H9 (cell line): Measurements from ENCODE around the gene ZNF618. TPM values are rescaled to one million over a fixed set of nuclear protein-coding genes. Genes with fewer than 3 reads are reported as not detected.

Experiments
- DNase-seq: peaks from one replicate; pipeline ENCODE4 v3.0.0-alpha.2; 2017
- H2AFZ ChIP-seq: one replicate; pipeline ENCODE4 v1.6.1; 2013; ENCODE audit warnings: mild to moderate bottlenecking, low read length, control low read depth, moderate library complexity
- H2AK5ac ChIP-seq: 2 replicates; pipeline ENCODE4 v1.6.1; 2013; ENCODE audit warnings: low read length, control low read depth, mixed read lengths; ENCODE audit not compliant: insufficient read length
- H2BK120ac ChIP-seq: one replicate; pipeline ENCODE4 v1.6.1; 2013; ENCODE audit warnings: low read depth, mild to moderate bottlenecking, low read length, control low read depth, inconsistent platforms; ENCODE audit not compliant: poor library complexity, severe bottlenecking
- H2BK12ac ChIP-seq: 2 replicates; pipeline ENCODE4 v1.6.1; 2013; ENCODE audit warnings: low read length, control low read depth, mixed read lengths, low read depth; ENCODE audit not compliant: insufficient read length
- H2BK15ac ChIP-seq: 2 replicates; pipeline ENCODE4 v1.6.1; 2013; ENCODE audit warnings: low read depth, low read length, control low read depth
- H2BK20ac ChIP-seq: one replicate; pipeline ENCODE4 v1.6.1; 2013; ENCODE audit warnings: low read depth, mild to moderate bottlenecking, low read length, control low read depth, inconsistent platforms; ENCODE audit not compliant: poor library complexity, severe bottlenecking
- H2BK5ac ChIP-seq: 2 replicates; pipeline ENCODE4 v1.6.1; 2013; ENCODE audit warnings: low read length, control low read depth, mixed read lengths; ENCODE audit not compliant: insufficient read length
- H3K14ac ChIP-seq: 2 replicates; pipeline ENCODE4 v1.6.1; 2013; ENCODE audit warnings: low read length, control low read depth; ENCODE audit not compliant: insufficient read depth
- H3K18ac ChIP-seq: 2 replicates; pipeline ENCODE4 v1.6.1; 2013; ENCODE audit warnings: low read depth, mild to moderate bottlenecking, mixed read lengths, low read length, control low read depth; ENCODE audit not compliant: insufficient read length
- H3K23ac ChIP-seq: 2 replicates; pipeline ENCODE4 v1.6.1; 2013; ENCODE audit warnings: low read length, control low read depth, mixed read lengths, low read depth; ENCODE audit not compliant: insufficient read length
- H3K23me2 ChIP-seq: 2 replicates; pipeline ENCODE4 v1.6.1; 2013; ENCODE audit warnings: low read depth, mild to moderate bottlenecking, mixed read lengths, low read length, control low read depth; ENCODE audit not compliant: insufficient read length, poor library complexity, severe bottlenecking
- H3K27ac ChIP-seq: 2 replicates; pipeline ENCODE4 v1.5.1; 2013; ENCODE audit warnings: low read length, control low read depth, mixed read lengths, low read depth; ENCODE audit not compliant: insufficient read length
- H3K27me3 ChIP-seq: 2 replicates; pipeline ENCODE4 v1.6.1; 2013; ENCODE audit warnings: low read length, control low read depth, inconsistent platforms; ENCODE audit not compliant: insufficient read depth
- H3K4ac ChIP-seq: 2 replicates; pipeline ENCODE4 v1.6.1; 2013; ENCODE audit warnings: low read depth, mild to moderate bottlenecking, control low read depth, inconsistent platforms, low read length, moderate library complexity
- H3K4me1 ChIP-seq: 2 replicates; pipeline ENCODE4 v1.6.1; 2013; ENCODE audit warnings: low read length, control low read depth, inconsistent platforms; ENCODE audit not compliant: insufficient read depth
- H3K4me2 ChIP-seq: 2 replicates; pipeline ENCODE4 v1.6.1; 2013; ENCODE audit warnings: low read length, control low read depth, mixed read lengths; ENCODE audit not compliant: insufficient read length, insufficient read depth
- H3K56ac ChIP-seq: 2 replicates; pipeline ENCODE4 v1.6.1; 2013; ENCODE audit warnings: low read depth, mild to moderate bottlenecking, mixed read lengths, low read length, control low read depth; ENCODE audit not compliant: insufficient read length
- H3K79me1 ChIP-seq: 2 replicates; pipeline ENCODE4 v1.6.1; 2013; ENCODE audit warnings: low read depth, mild to moderate bottlenecking, moderate library complexity, low read length, control low read depth, inconsistent platforms; ENCODE audit not compliant: insufficient read depth, poor library complexity, severe bottlenecking
- H3K79me2 ChIP-seq: 2 replicates; pipeline ENCODE4 v1.6.1; 2013; ENCODE audit warnings: low read length, control low read depth, inconsistent platforms; ENCODE audit not compliant: insufficient read depth
- H3K9ac ChIP-seq: 2 replicates; pipeline ENCODE4 v1.6.1; 2013; ENCODE audit warnings: low read length, control low read depth, mixed read lengths; ENCODE audit not compliant: insufficient read length; ENCODE audit errors: extremely low read depth
- H3K9me3 ChIP-seq: one replicate; pipeline ENCODE4 v1.6.1; 2013; ENCODE audit warnings: low read depth, low read length, inconsistent platforms; ENCODE audit not compliant: control insufficient read depth
- H3T11ph ChIP-seq: one replicate; pipeline ENCODE4 v1.6.1; 2013; ENCODE audit warnings: mild to moderate bottlenecking, low read length, control low read depth, inconsistent platforms
- H4K20me1 ChIP-seq: one replicate; pipeline ENCODE4 v1.6.1; 2013; ENCODE audit not compliant: control insufficient read depth, insufficient read length, insufficient read depth
- H4K5ac ChIP-seq: 2 replicates; pipeline ENCODE4 v1.6.1; 2013; ENCODE audit warnings: low read depth, mild to moderate bottlenecking, mixed read lengths, low read length, control low read depth; ENCODE audit not compliant: insufficient read length
- H4K8ac ChIP-seq: replicated peaks from 2 replicates; pipeline ENCODE4 v1.6.1; 2013; ENCODE audit warnings: low read length, control low read depth, mixed read lengths, low read depth; ENCODE audit not compliant: insufficient read length
- H4K91ac ChIP-seq: 2 replicates; pipeline ENCODE4 v1.6.1; 2013; ENCODE audit warnings: low read depth, mild to moderate bottlenecking, moderate library complexity, mixed read lengths, low read length, control low read depth; ENCODE audit not compliant: insufficient read length
- H3K27ac Mint-ChIP-seq, 3 experiments: 2 replicates in 2 of 3; 3 replicates in 1 of 3; pipeline ENCODE4 v1.8.0; 2020 to 2021; ENCODE audit warnings: mixed read lengths in 3 of 3, mild to moderate bottlenecking in 1 of 3, moderate library complexity in 1 of 3
- H3K27me3 Mint-ChIP-seq: 2 replicates; pipeline ENCODE4 v1.8.0; 2021; ENCODE audit warnings: low read depth, mild to moderate bottlenecking, moderate library complexity, mixed read lengths
- H3K36me3 Mint-ChIP-seq, 3 experiments: 2 replicates in 2 of 3; 3 replicates in 1 of 3; pipeline ENCODE4 v1.8.0; 2020 to 2021; ENCODE audit warnings: low read depth in 3 of 3, mixed read lengths in 3 of 3; ENCODE audit not compliant: insufficient read depth in 1 of 3
- H3K4me1 Mint-ChIP-seq, 2 experiments: 2 replicates each; pipeline ENCODE4 v1.8.0; 2020; ENCODE audit warnings: mixed read lengths in 2 of 2
- H3K4me3 Mint-ChIP-seq, 2 experiments: 2 replicates in 1 of 2; 3 replicates in 1 of 2; pipeline ENCODE4 v1.8.0; 2020 to 2021; ENCODE audit warnings: mild to moderate bottlenecking in 2 of 2, mixed read lengths in 2 of 2, moderate library complexity in 1 of 2
- H3K9me3 Mint-ChIP-seq, 2 experiments: 2 replicates in 1 of 2; 3 replicates in 1 of 2; pipeline ENCODE4 v1.8.0; 2020; ENCODE audit warnings: mild to moderate bottlenecking in 2 of 2, mixed read lengths in 2 of 2, moderate library complexity in 1 of 2
- CTCF ChIP-seq: fragments of 200-600 bp; sonication (generic); conservative IDR thresholded peaks from 3 replicates; pipeline ENCODE4 v1.8.0; 2021; ENCODE audit warnings: antibody characterized with exemption, mild to moderate bottlenecking
- WGBS: extraction: QIAGEN DNeasy Blood & Tissue Kit; methylation state at CpG from one replicate; pipeline ENCODE4 v1.1.7; 2013; ENCODE audit warnings: missing lambda C conversion rate, low lambda C conversion rate, mixed read lengths; ENCODE audit not compliant: insufficient read length; ENCODE audit errors: extremely low coverage; 5-methylcytosine and 5-hydroxymethylcytosine counted together
- total RNA-seq: library from RNA; stranded (reverse); gene quantifications from 2 replicates; pipeline ENCODE4 v1.2.1, GENCODE V29; 2021

ZNF618 gene
- total RNA-seq, 1 experiment from 2014 or later = 13.6 TPM

DNA sequence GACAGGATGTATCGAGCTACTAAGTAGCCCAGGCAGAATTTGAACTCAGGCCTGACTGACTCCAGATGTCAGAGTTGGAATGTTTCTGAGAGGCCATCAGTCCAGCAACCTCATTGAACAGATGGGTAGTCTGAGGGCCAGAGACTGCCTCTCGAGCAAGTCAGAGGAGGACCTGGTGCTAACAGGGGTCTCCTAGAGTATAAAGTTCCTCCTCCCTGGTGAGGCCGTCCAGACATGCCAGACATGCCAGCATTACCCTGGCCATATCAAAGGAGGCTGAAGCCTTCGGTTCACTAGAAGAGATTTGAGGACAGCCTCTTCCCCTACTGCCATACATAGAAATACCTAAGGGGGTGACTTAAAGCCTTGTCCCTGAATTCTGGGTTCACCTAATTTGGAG lies 81.2 kb downstream of the ZNF618 start:
- no peak overlapping the region for H2BK12ac ChIP-seq
- no peak overlapping the region for H3K9ac ChIP-seq
- H3K4me1 ChIP-seq = no peaks in the 10 kb centered on the region; the same call in 1 of the 2 replicates
- no peaks in the 10 kb centered on the region for H3K79me1 ChIP-seq
- no peak overlapping the region for H4K5ac ChIP-seq
- H3K36me3 Mint-ChIP-seq = peaks cover 0 to 3% (median 0%) of the 10 kb centered on the region in 3 experiments; a peak in 2 of 7 replicates
- no peak overlapping the region for H2BK20ac ChIP-seq
- no peak overlapping the region for H3K56ac ChIP-seq
- peaks cover 12 to 22% of the 10 kb centered on the region in 2 experiments for H3K4me1 Mint-ChIP-seq
- no peak overlapping the region for H3K23ac ChIP-seq
- no peak for TF ChIP-seq CTCF
- H3K23me2 ChIP-seq = no peaks in the 10 kb centered on the region
- no peak overlapping the region for H3T11ph ChIP-seq
- no peaks in the 10 kb centered on the region for H3K79me2 ChIP-seq
- H4K20me1 ChIP-seq = no peaks in the 10 kb centered on the region
- H3K9me3 Mint-ChIP-seq = no peaks in the 10 kb centered on the region
- WGBS = no CpG with 5 or more reads among the region's 4 CpGs
- no peak overlapping the region for H3K4ac ChIP-seq
- no peak overlapping the region for H3K18ac ChIP-seq
- no peak overlapping the region for H3K4me3 Mint-ChIP-seq
- no peaks in the 10 kb centered on the region for H3K9me3 ChIP-seq
- H3K14ac ChIP-seq = no peak overlapping the region
- H2BK120ac ChIP-seq = no peak overlapping the region
- no peak overlapping the region for H3K27ac ChIP-seq
- H3K27me3 ChIP-seq = no peaks in the 10 kb centered on the region
- H4K8ac ChIP-seq = no peak overlapping the region
- no peak overlapping the region for H3K4me2 ChIP-seq
- no peaks in the 10 kb centered on the region for H3K27me3 Mint-ChIP-seq
- no peak overlapping the region for H2BK15ac ChIP-seq
- no peak overlapping the region for H2AK5ac ChIP-seq
- H2AFZ ChIP-seq = no peak overlapping the region
- no peak overlapping the region for H2BK5ac ChIP-seq
- DNase-seq = no peak
- H4K91ac ChIP-seq = no peak overlapping the region
- H3K27ac Mint-ChIP-seq = no peak overlapping the region
